K562 (cell line): ENCODE measurements around the gene CCDC34. TPM values are rescaled to one million over a fixed set of nuclear protein-coding genes. Genes with fewer than 3 reads are reported as not detected.

Experiments
- ARNT ChIP-seq, 2 experiments: fragments of 450-650 bp; IDR thresholded peaks; 2 replicates each; pipeline ENCODE4 v1.6.1; 2016; ENCODE audit warnings: mild to moderate bottlenecking in 1 of 2
- CBFA2T3 ChIP-seq: fragments of 450-650 bp; IDR thresholded peaks from 2 replicates; pipeline ENCODE4 v1.6.1; 2017
- CBX8 ChIP-seq: fragments of 200-600 bp; sonication (generic); IDR thresholded peaks from 2 replicates; pipeline ENCODE4 v1.6.1; 2012; ENCODE audit warnings: borderline replicate concordance, mixed run types, low read depth, mild to moderate bottlenecking, moderate library complexity, mixed read lengths, low read length, control low read depth, inconsistent platforms; ENCODE audit not compliant: poor library complexity, severe bottlenecking; ENCODE audit errors: extremely low read depth
- ELF4 ChIP-seq: fragments of 450-650 bp; formaldehyde crosslinking; IDR thresholded peaks from 2 replicates; pipeline ENCODE4 v1.4.0; 2022; ENCODE audit warnings: missing genetic modification characterization
- KHSRP ChIP-seq: fragments of 450-650 bp; IDR thresholded peaks from 2 replicates; pipeline ENCODE4 v1.6.1; 2017
- MLX ChIP-seq, 2 experiments: fragments of 450-650 bp in 1 of 2; sonication (generic) in 1 of 2; formaldehyde crosslinking; conservative IDR thresholded peaks; 2 replicates each; pipeline versions ENCODE4 v1.4.0 to v1.8.1; 2020 to 2022; ENCODE audit warnings: mild to moderate bottlenecking in 1 of 2, missing genetic modification reagents in 1 of 2
- NBN ChIP-seq: fragments of 450-650 bp; IDR thresholded peaks from 2 replicates; pipeline ENCODE4 v1.6.1; 2016; ENCODE audit warnings: low read depth, mild to moderate bottlenecking
- NCOA1 ChIP-seq: fragments of 450-650 bp; IDR thresholded peaks from 2 replicates; pipeline ENCODE4 v1.6.1; 2016; ENCODE audit warnings: low read depth
- NFRKB ChIP-seq: fragments of 450-650 bp; IDR thresholded peaks from 2 replicates; pipeline ENCODE4 v1.6.1; 2016; ENCODE audit warnings: low read depth
- NFYB ChIP-seq: IDR thresholded peaks from 2 replicates; pipeline ENCODE4 v1.6.1; 2011; ENCODE audit warnings: mild to moderate bottlenecking, moderate library complexity; ENCODE audit not compliant: insufficient read length; ENCODE audit errors: extremely low read depth
- ZHX1 ChIP-seq: fragments of 150-350 bp; conservative IDR thresholded peaks from 2 replicates; pipeline ENCODE4 v1.6.1; 2014; ENCODE audit warnings: low read length
- ZKSCAN8 ChIP-seq: fragments of 200-800 bp; sonication (Bioruptor generic); IDR thresholded peaks from 2 replicates; pipeline ENCODE4 v1.6.1; 2016; ENCODE audit warnings: missing genetic modification characterization, missing compliant biosample characterization
- ZNF217 ChIP-seq: sonication (generic); formaldehyde crosslinking; IDR thresholded peaks from 2 replicates; pipeline ENCODE4 v1.8.0; 2022; ENCODE audit warnings: mild to moderate bottlenecking, missing genetic modification reagents
- ZNF586 ChIP-seq: fragments of 450-650 bp; formaldehyde crosslinking; conservative IDR thresholded peaks from 2 replicates; pipeline ENCODE4 v1.4.0; 2020; ENCODE audit warnings: mild to moderate bottlenecking, moderate library complexity
- ZNF695 ChIP-seq: fragments of 450-650 bp; formaldehyde crosslinking; IDR thresholded peaks from 2 replicates; pipeline ENCODE4 v1.4.0; 2020; ENCODE audit warnings: mild to moderate bottlenecking, moderate library complexity
- polyA plus RNA-seq, 8 experiments: library from polyadenylated mRNA; depleted of rRNA in 4 of 8; stranded (reverse) in 5 of 8; unstranded in 3 of 8; fragments of >200 nt; fragmentation: Nextera tagmentation in 2 of 8; fragmentation: Illumina TruSeq in 1 of 8; extraction: Ambion mirVana in 2 of 8; extraction: Trizol in 1 of 8; gene quantifications; 2 replicates each; pipeline versions ENCODE4 v1.2.1 to v1.2.3, GENCODE V29; 2011 to 2014; ENCODE audit warnings: inconsistent platforms in 1 of 8, missing spikeins in 1 of 8
- total RNA-seq, 7 experiments: library from RNA; depleted of rRNA in 6 of 7; stranded (reverse); fragments of >200 nt in 6 of 7; fragmentation: Illumina TruSeq in 2 of 7; extraction: Trizol in 2 of 7; gene quantifications; 2 replicates each; pipeline versions ENCODE4 v1.2.1 to v1.2.3, GENCODE V29; 2011 to 2021; ENCODE audit warnings: low replicate concordance in 1 of 7
- TF ChIP-seq, protein P1 (sequence below): fragments of 450-650 bp; formaldehyde crosslinking; IDR thresholded peaks from 2 replicates; pipeline ENCODE4 v1.4.0; 2020; ENCODE audit warnings: mild to moderate bottlenecking

CCDC34 gene
- total and polyA plus RNA-seq, 9 of the 15 experiments (the other 6 are each of a cell fraction or from before 2014, with no cell fraction given): 6.2 to 42.0 (median 15.7) TPM

- TF ChIP-seq ZKSCAN8 (CRISPR knock-in tag) (no peak), NFYB (no peak), KHSRP (no peak), NBN (no peak), CBX8 (no peak), ELF4 (CRISPR knock-in tag) (no peak), ZNF586 (no peak), MLX (CRISPR knock-in tag; conservative IDR thresholded peaks at IDR 0.05) (no peak), ZNF217 (CRISPR knock-in tag) (no peak), ZHX1 (no peak), NCOA1 (no peak), ARNT (IDR thresholded peaks at IDR 0.05) (no peak), ZNF695 (CRISPR knock-in tag) (no peak), CBFA2T3 (peak; percentile 47), NFRKB (no peak)
- TF ChIP-seq, protein P1, sequence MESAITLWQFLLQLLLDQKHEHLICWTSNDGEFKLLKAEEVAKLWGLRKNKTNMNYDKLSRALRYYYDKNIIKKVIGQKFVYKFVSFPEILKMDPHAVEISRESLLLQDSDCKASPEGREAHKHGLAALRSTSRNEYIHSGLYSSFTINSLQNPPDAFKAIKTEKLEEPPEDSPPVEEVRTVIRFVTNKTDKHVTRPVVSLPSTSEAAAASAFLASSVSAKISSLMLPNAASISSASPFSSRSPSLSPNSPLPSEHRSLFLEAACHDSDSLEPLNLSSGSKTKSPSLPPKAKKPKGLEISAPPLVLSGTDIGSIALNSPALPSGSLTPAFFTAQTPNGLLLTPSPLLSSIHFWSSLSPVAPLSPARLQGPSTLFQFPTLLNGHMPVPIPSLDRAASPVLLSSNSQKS: no peak
Observed at GRCh38 chr11:27391331-27392015, 28.5 kb upstream of the CCDC34 start (continued).
